ENCODE measurements around the gene TMEM168. TPM values are rescaled to one million over a fixed set of nuclear protein-coding genes. Genes with fewer than 3 reads are reported as not detected.
"Not testable (repeated sequence)": the region's sequence is repeated elsewhere in the genome, so short reads cannot be mapped to it uniquely, and the experiment has no call there.

TMEM168 gene
- total and polyA plus RNA-seq, 4 donors = 7.8 to 58.2 (median 19.7) TPM

DNA sequence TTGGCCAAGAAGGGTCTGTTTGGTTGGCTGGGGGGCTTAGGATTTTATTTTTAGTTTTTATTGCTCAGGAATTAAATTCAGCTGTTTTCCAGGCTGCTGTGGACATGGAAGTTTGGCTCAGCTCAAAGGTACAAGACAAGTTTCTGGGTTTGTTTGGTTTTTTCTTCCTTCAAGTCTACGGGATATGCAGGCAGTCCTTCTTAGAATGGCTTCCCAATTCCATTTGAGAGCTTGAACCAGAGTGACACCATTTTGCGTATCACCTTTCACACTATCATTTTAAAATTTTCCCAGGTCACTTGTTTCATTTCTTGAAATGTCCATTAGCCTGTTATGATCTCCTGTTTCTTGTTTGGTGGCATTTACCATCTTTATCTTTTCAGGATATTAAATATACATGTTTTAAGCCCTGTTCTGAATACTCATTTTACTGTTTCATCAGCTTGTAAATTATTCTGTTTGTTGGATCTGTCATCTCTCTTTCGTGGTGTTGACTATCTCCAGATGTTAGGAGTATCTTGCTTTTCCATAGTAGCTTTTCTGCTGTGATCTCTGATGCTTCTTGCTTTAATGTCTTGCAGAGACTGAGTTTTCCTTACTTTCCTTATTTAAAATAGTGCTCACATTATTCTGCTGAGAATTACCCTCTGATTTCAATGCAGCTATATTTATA, 9.4 kb upstream of the TMEM168 start:
- Histone ChIP-seq H3K27ac (ENCODE audit: low read depth in 1 of 2, low read length in 1 of 2) (no peak overlapping the region), H3K4me3 (no peak overlapping the region), H3K36me3 (ENCODE audit: control insufficient read depth in 4 of 4, insufficient read depth in 4 of 4, low read length in 4 of 4) (no peaks in the 10 kb centered on the region), H3K27me3 (ENCODE audit: control insufficient read depth in 3 of 3, insufficient read depth in 3 of 3, low read length in 2 of 3) (no peaks in the 10 kb centered on the region), H3K4me1 (ENCODE audit: control insufficient read depth in 5 of 5, insufficient read depth in 5 of 5, low read length in 5 of 5) (peaks cover 0 to 28% (median 6%) of the 10 kb centered on the region in 5 donors), H3K9me3 (ENCODE audit: control insufficient read depth in 4 of 4, insufficient read depth in 3 of 4, low read length in 3 of 4) (no peaks in the 10 kb centered on the region), H3K9ac (ENCODE audit: insufficient read depth in 1 of 2, low read length in 2 of 2) (no peak overlapping the region)
- ATAC-seq (ENCODE audit: insufficient read depth, low FRiP score) = no peak
- peak; percentile 24 to 96 (median 94) for DNase-seq
- WGBS, 2 donors = 73 to 80% methylated on average over 3 of the region's 3 CpGs
- TF ChIP-seq, protein P1, sequence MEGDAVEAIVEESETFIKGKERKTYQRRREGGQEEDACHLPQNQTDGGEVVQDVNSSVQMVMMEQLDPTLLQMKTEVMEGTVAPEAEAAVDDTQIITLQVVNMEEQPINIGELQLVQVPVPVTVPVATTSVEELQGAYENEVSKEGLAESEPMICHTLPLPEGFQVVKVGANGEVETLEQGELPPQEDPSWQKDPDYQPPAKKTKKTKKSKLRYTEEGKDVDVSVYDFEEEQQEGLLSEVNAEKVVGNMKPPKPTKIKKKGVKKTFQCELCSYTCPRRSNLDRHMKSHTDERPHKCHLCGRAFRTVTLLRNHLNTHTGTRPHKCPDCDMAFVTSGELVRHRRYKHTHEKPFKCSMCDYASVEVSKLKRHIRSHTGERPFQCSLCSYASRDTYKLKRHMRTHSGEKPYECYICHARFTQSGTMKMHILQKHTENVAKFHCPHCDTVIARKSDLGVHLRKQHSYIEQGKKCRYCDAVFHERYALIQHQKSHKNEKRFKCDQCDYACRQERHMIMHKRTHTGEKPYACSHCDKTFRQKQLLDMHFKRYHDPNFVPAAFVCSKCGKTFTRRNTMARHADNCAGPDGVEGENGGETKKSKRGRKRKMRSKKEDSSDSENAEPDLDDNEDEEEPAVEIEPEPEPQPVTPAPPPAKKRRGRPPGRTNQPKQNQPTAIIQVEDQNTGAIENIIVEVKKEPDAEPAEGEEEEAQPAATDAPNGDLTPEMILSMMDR (IDR thresholded peaks at IDR 0.05; ENCODE audit: control extremely low read depth, extremely low read depth) = no peak

DNA sequence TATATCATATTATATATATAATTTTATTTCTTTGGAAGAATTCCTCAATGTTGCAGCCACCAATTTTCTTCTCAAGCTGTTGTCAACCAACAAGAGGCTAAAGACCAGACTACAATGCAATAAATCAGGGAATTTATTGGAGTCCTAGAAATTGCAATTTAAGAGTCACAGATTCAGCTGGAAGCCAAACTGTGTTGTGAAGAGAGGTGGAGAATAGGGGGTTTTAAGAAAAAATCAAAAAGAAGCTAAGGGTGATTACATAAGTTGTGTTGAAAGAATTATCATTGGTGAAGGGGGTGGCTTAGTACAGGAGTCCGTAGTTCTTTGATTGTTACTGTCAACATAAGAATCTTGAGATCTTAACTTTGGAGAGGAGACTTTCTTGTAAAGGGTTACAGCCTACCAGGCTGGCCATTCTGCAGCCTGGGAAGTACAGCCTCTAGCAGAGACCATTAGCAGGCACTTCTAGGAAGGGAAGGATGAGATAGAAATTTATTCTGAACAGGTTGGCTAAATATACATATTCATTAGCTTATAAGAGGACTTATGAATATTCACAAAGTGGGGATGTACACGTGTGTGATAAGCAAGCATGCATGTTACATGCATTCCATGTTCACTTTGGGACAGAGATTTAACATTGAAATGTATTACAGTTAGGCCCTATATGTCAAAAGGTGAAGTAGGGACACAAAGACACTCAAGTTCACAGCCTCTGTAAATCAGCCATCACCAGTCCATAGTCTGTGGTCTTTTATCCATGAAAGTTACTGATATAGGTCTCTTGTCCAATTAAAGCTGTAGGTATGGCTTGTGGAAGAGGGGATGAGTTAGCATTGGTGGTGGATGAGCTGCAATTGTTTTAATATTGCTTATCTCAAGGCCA, 8.3 kb upstream of the TMEM168 start:
- H3K27ac ChIP-seq (ENCODE audit: low read depth in 1 of 2, low read length in 1 of 2) = no peak overlapping the region
- H3K9ac ChIP-seq (ENCODE audit: insufficient read depth in 1 of 2, low read length in 2 of 2) = no peak overlapping the region
- TF ChIP-seq, protein P1 (IDR thresholded peaks at IDR 0.05; ENCODE audit: control extremely low read depth, extremely low read depth) = no peak
- WGBS, 2 donors = 64 to 79% methylated on average over 2 of the region's 2 CpGs
- ATAC-seq (ENCODE audit: insufficient read depth, low FRiP score) (no peak), DNase-seq (peak in 2 of 3 donors; percentile 19 to 30)
- no peaks in the 10 kb centered on the region for H3K9me3 ChIP-seq (ENCODE audit: control insufficient read depth in 4 of 4, insufficient read depth in 3 of 4, low read length in 3 of 4)
- no peaks in the 10 kb centered on the region for H3K27me3 ChIP-seq (ENCODE audit: control insufficient read depth in 3 of 3, insufficient read depth in 3 of 3, low read length in 2 of 3)
- H3K4me3 ChIP-seq = no peak overlapping the region
- H3K4me1 ChIP-seq (ENCODE audit: control insufficient read depth in 5 of 5, insufficient read depth in 5 of 5, low read length in 5 of 5) = peaks cover 0 to 28% (median 6%) of the 10 kb centered on the region in 5 donors
- no peaks in the 10 kb centered on the region for H3K36me3 ChIP-seq (ENCODE audit: control insufficient read depth in 4 of 4, insufficient read depth in 4 of 4, low read length in 4 of 4)

DNA sequence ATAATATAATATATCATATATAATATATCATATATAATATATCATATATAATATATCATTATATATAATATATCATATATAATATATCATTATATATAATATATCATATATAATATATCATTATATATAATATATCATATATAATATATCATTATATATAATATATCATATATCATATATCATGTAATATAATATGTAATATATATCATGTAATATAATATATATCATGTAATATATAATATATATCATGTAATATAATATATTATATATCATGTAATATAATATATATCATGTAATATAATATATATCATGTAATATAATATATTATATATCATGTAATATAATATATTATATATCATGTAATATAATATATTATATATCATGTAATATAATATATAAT, 6.4 kb upstream of the TMEM168 start:
- H3K36me3 ChIP-seq (ENCODE audit: control insufficient read depth in 4 of 4, insufficient read depth in 4 of 4, low read length in 4 of 4); H3K27ac ChIP-seq (ENCODE audit: low read depth in 1 of 2, low read length in 1 of 2); H3K4me3 ChIP-seq; ATAC-seq (ENCODE audit: insufficient read depth, low FRiP score); H3K9ac ChIP-seq (ENCODE audit: insufficient read depth in 1 of 2, low read length in 2 of 2); DNase-seq; H3K9me3 ChIP-seq (ENCODE audit: control insufficient read depth in 4 of 4, insufficient read depth in 3 of 4, low read length in 3 of 4); H3K27me3 ChIP-seq (ENCODE audit: control insufficient read depth in 3 of 3, insufficient read depth in 3 of 3, low read length in 2 of 3): not testable (repeated sequence)
- peaks cover 0 to 28% (median 6%) of the 10 kb centered on the region in 5 donors for H3K4me1 ChIP-seq (ENCODE audit: control insufficient read depth in 5 of 5, insufficient read depth in 5 of 5, low read length in 5 of 5)

DNA sequence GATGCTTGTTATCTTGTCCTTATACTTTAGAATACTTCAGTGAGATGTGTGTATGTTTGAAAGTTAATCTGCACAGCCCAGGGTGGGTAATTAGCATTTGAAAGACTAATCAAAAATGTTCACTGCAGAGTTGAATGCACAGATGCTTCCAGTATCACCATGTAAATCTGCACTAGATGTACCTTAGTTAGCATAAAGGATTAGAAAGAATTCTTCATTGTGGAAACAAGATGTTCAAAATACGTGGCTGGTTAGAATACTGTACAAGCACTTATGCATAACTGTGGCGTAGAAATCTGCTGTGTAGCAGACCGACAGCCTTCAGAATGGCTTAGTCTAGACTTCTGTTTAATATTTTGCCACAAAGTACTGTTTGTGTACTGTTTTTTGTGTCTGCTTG, 2.2 kb upstream of the TMEM168 start:
- TF ChIP-seq, protein P1 (IDR thresholded peaks at IDR 0.05; ENCODE audit: control extremely low read depth, extremely low read depth) = no peak
- Histone ChIP-seq H3K4me1 (ENCODE audit: control insufficient read depth in 5 of 5, insufficient read depth in 5 of 5, low read length in 5 of 5) (peaks cover 0 to 12% (median 7%) of the 10 kb centered on the region in 5 donors), H3K27me3 (ENCODE audit: control insufficient read depth in 3 of 3, insufficient read depth in 3 of 3, low read length in 2 of 3) (no peaks in the 10 kb centered on the region), H3K9me3 (ENCODE audit: control insufficient read depth in 4 of 4, insufficient read depth in 3 of 4, low read length in 3 of 4) (no peaks in the 10 kb centered on the region), H3K9ac (ENCODE audit: insufficient read depth in 1 of 2, low read length in 2 of 2) (no peak overlapping the region), H3K4me3 (no peak overlapping the region), H3K36me3 (ENCODE audit: control insufficient read depth in 4 of 4, insufficient read depth in 4 of 4, low read length in 4 of 4) (peaks cover 0 to 6% (median 0%) of the 10 kb centered on the region in 4 donors), H3K27ac (ENCODE audit: low read depth in 1 of 2, low read length in 1 of 2) (no peak overlapping the region)
- ATAC-seq (ENCODE audit: insufficient read depth, low FRiP score) (no peak), DNase-seq (no peak)
- 86 to 92% methylated on average over 3 of the region's 3 CpGs for WGBS, 2 donors

All from lung (tissue), 12 donors.